KG1 (cell line): ENCODE measurements around the gene GUCA1C.

Source experiments
- DNase-seq: peaks from one replicate; lab custom pipeline; 2025; lab: John Stamatoyannopoulos, UW

The GUCA1C gene

DNA sequence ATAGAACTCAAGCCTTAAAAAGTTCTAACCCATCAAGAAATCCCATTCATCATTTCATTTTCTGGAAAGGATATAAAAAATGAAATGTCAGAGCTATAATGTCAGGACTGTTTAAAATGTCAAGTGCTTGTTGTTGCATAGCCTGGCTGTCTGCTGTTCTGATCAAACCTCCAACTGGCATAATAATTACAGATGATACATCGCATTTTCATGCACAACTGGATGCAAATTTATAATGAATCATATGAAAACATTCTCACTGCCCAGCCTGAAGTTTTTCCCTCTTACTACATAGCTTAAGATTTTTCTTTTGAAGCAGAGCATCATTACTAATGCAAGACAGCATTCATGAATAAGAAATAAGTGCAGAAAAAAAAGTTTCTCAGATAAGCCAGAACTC, 46.5 kb downstream of the GUCA1C start:
- DNase-seq: no peak

DNA sequence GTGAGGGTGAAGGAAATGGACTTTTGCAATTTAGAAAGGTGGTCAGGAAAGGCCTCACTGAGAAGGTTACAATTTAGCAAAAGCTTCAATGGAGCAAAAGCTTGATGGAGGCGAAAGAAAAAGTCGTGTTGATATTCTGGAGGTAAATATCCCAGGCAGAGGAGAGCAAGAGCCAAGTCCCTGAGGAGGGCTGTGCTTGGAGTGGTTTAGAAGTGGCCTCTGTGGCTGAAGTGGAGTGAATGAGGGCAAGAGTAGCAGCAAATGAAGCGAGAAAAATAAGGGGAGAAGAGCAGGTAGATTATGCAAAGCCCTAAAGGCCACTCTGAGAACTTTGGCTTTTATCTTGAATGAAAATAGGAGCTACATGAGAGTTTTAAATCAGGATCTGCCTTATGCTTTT, 54.1 kb downstream of the GUCA1C start:
- no peak for DNase-seq

DNA sequence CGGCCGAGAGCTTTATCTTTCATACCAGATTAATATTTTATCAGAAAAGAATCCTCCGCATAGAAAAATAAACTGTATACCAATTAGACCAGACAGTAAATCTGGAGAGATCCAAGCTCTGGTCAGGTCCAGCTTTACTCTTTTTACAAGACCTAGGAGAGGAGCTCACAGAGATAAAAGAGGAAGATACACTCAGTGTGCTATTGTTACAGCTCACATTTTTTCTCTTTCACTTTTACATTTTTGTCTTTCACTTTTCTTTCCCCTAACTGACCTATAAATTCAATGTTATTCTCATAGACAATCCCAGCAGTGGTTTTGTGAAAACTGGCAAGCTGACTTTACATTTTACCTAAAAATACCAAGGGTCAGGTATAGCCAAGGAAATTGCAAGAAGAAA, 55.8 kb downstream of the GUCA1C start:
- DNase-seq: no peak

DNA sequence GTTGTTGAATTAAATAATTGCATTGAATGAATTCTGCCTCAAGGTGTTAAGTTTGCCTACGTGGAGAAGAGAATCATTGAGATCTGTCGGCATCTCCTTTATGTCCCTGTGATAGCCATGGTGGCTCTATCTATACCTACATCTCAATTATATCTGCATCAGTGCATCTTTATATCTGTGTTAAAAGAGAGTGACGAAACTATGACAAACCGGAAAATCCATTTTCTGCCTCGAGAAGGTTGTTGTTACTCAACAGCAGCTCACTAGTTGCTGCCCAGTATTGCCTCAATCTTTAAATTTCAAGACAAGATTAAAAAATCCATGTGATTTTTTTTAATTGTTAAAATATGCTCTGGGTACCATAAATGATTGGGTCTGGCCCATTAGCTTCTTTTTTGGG, 58.7 kb downstream of the GUCA1C start:
- DNase-seq: no peak

DNA sequence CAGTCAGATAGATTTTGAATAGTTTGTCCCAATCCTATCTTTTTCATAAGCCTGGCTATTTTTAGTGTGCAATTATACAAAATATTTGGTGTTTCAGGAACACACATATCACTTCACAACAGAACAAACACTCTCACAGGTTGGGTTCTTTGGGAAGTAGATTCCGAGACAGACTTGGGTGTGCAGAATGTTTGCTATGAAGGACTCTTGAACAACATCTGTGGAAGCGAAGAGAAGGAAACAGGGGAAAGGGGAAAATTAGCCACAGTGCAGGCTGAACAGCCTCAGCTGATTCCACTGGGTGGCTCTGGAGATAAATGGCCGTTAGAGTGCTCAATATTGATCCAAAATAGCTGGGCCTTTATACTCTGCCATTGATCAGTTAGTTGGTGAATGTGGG, 61.8 kb downstream of the GUCA1C start:
- no peak for DNase-seq

DNA sequence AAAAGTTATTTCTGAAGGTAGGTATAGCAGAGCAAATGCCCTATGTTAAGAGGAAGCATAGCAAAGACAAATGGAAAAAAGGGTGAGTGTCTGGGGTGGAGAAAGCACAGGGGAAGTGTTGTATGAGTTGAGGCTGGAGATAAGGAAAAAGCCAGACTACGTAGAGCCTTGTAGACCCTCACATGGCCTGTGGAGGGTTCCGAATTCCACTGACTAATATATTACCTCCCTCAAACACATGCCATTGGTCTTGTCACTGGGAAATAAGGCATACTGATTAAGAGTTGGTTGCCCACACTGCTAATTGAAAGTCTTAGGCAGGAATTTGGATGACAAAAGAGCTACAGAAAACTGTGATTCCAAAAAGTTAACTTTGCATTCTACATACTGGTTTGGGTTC, 65.9 kb downstream of the GUCA1C start:
- no peak for DNase-seq

DNA sequence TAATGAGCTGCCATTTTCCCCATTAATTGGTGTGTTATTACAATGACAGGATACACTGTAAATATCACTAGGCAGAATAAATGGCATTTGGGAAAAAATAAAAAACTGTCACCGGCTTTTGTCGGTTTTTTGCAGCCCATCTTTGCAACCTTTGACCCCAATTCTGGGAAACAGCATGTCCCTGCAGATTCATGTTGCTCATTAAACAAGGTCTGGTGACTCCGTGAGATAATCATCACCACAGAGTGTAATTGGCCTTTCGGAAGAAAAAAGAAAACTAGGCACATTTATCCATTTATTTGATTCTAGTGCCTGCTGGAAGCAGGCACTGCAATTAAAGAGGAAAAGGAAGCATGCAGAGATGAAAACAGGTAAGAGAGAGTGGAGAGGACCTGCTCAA, 66.6 kb downstream of the GUCA1C start:
- DNase-seq: no peak

DNA sequence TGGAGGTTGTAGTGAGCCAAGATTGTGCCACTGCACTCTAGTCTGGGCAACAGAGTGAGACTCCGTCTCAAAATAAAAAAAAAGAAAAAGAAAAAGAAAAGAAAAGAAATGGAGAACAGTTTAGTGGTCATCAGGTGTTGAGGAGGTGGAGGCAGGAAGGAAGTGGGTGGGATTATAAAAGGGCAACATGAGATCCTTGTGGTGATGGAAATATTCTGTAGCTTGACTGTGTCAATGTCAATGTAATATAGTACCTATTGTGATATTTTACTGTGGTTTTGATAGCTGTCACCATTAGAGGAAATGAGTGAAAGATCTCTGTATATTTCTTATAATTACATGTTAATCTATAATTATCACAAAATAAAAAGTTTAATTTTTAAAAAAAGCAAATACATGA, 70.3 kb downstream of the GUCA1C start:
- no peak for DNase-seq

DNA sequence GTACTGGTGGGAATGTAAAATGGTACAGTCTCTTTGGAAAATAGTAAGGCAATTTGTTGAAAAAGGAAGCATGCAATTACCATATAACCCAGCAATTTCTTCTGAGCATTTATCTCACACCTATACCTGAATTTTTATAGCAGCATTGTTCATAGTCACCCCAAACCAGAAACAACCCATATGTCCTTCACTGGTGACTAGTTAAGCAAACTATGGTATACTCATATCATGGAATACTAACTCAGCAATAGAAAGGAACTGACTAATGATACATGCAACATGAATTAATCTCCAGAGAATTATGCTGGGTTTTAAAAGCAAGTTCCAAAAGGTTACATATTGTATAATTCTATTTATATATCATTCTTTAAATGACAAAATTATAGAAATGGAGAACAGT, 70.9 kb downstream of the GUCA1C start:
- no peak for DNase-seq

DNA sequence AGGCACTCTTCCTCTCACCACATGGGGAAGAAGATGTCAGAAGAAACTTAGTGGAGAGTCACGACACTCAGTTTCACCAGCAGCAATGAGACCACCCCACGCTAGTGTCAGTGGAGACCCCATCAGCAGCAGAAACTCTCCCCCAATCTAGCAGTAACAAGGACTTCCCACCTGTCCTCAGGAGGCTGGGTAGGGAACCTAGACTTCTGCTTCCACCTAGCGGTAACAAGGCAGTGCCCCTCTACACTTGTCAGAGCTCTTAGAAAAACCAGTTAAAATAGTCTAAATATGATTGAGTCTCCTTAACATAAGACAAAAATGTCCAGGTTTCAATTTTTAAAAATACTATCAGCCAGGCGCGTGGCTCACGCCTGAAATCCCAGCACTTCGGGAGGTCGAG, 73.8 kb downstream of the GUCA1C start:
- DNase-seq: no peak

DNA sequence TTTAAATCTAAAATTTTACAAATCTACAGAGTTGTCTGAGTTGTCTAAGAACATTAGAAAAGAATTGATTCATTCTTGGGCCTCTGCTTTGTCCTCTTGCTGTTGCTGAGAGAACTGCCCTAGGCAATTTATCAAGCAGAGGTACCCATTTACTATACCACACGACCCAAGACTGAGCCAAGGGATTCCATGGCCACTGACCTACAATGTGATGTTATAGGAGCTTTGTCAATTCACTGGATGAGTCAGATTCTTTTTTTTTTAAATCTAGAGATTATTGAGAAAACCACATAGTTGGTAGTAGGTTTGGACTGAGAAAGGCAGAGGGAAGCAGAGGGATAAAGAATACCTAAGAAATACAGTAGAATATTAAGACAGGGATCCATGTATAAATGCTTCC, 75.8 kb downstream of the GUCA1C start:
- DNase-seq: no peak

DNA sequence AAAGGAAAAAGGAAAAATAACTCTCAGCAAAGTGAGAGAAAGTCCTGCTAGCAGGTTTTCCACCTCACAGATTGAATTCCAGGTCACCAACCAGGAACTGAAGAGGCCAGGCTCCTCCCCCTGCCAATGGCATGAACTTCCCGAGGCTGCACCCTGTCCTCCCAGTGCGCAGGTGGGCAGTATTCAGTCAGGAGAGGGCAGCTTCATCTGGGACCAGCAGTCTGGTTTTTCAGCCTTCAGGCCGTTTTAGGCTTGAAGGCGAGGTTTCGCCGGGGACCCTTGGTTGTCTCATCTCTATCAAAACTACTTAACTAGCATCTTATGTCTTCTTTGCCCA, 89.9 kb downstream of the GUCA1C start:
- DNase-seq: no peak

DNA sequence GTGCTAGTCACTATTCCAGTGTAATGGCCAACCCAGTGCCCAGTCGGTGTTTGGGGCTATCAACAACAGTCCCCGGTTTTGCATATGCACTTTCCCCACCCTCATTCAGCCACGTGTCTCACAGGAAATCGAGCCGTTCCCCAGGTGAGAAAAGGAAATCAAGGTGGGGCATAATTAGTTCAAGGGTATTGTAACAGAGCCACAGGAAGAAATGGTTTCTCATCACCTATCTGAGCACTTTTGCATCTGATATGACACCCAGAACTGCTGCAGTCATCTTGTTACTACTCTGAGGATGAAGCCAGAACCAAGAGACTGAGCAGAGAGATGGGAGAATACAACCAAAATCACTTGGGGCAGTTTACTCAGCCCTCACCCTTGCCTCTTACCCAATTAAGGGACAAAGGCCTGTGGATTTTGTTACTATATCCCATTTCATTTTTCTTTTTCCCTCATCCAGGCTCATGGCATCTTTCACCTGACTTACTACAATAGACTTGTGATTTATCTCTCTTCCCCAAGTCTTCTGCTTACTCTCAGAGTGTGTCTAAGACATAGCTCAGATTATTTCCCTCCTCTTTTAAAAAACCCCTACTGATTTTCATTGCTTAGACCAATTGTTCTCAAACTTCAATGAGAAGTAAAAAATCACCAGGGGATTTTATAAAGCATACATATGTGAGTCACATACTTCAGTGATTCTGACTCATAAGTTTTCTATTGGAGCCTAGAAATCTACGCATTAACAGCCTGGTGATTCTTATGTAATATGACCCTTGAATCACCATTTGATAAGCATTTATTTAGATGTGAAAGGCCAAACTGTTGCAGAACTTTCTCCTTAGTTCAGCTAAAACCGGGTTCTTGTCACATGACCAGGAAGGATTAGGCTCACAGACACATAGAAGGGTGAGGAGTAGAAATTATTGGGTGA, 90.5 kb downstream of the GUCA1C start:
- no peak for DNase-seq

DNA sequence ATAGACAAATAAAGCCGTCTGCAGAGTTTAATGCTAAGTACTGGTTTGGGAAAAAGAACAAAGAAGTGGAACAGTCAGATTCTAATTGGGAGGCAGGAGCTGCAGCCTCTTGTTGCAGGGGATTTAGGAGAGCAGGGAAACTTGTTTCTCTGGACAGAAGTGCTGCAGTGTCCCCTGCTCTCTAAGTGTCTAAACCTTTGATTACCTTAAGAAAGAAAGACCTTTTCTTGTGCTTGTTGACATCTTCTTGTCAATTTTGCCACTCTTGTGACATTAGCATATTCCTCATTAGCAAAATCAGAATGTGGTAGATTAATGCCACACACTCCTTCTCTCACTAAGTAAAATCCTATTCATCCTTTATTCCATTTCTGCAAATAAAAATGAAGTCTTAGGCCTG, 92.3 kb downstream of the GUCA1C start:
- no peak for DNase-seq
